Muscle layer of colon (tissue), 2 donors: Measurements from ENCODE around the gene COL19A1.

Source experiments
- H3K27ac ChIP-seq: one replicate; pipeline ENCODE4 v1.7.0; 2013; ENCODE audit warnings: low read depth, mild to moderate bottlenecking, low read length, moderate library complexity
- H3K27me3 ChIP-seq, 2 donors: one replicate each; pipeline ENCODE4 v1.7.0; 2013; ENCODE audit warnings: low read length in 2 of 2, mild to moderate bottlenecking in 2 of 2; ENCODE audit not compliant: insufficient read depth in 2 of 2, control insufficient read depth in 1 of 2
- H3K36me3 ChIP-seq: one replicate; pipeline ENCODE4 v1.7.0; 2013; ENCODE audit warnings: mild to moderate bottlenecking, low read length; ENCODE audit not compliant: insufficient read depth
- H3K4me1 ChIP-seq: one replicate; pipeline ENCODE4 v1.7.0; 2013; ENCODE audit warnings: mild to moderate bottlenecking, low read length; ENCODE audit not compliant: insufficient read depth
- H3K4me3 ChIP-seq, 2 donors: one replicate each; pipeline ENCODE4 v1.7.0; 2013; ENCODE audit warnings: low read length in 2 of 2, low read depth in 1 of 2, mild to moderate bottlenecking in 1 of 2, moderate library complexity in 1 of 2
- H3K9ac ChIP-seq: one replicate; pipeline ENCODE4 v1.7.0; 2013; ENCODE audit warnings: low read length
- H3K9me3 ChIP-seq: one replicate; pipeline ENCODE4 v1.7.0; 2013; ENCODE audit warnings: mild to moderate bottlenecking, low read length
- donor health status: abdominal sarcoma.
- donor health status: Adenocarcinoma of cecum.

Gene COL19A1

GRCh38 chr6:70033781-70034180 lies 167.4 kb downstream of the COL19A1 start:
- H3K36me3 ChIP-seq: no peaks in the 10 kb centered on the region
- no peaks in the 10 kb centered on the region for H3K27me3 ChIP-seq
- H3K9me3 ChIP-seq: no peaks in the 10 kb centered on the region
- no peak overlapping the region for H3K4me3 ChIP-seq
- H3K9ac ChIP-seq: no peak overlapping the region
- H3K4me1 ChIP-seq: no peaks in the 10 kb centered on the region
- H3K27ac ChIP-seq: no peak overlapping the region

- Histone ChIP-seq H3K27ac (no peak overlapping the region), H3K4me3 (no peak overlapping the region), H3K4me1 (no peaks in the 10 kb centered on the region), H3K9ac (no peak overlapping the region), H3K27me3 (no peaks in the 10 kb centered on the region), H3K36me3 (no peaks in the 10 kb centered on the region), H3K9me3 (no peaks in the 10 kb centered on the region)
These were observed 171.1 kb downstream of the COL19A1 start for GRCh38 chr6:70037445-70037844.

- Histone ChIP-seq H3K4me3 (no peak overlapping the region), H3K27ac (no peak overlapping the region), H3K9me3 (no peaks in the 10 kb centered on the region), H3K36me3 (no peaks in the 10 kb centered on the region), H3K9ac (no peak overlapping the region), H3K27me3 (no peaks in the 10 kb centered on the region), H3K4me1 (no peaks in the 10 kb centered on the region)
These were observed 174.4 kb downstream of the COL19A1 start for GRCh38 chr6:70040766-70041165.

GRCh38 chr6:70041411-70041810 lies 175.1 kb downstream of the COL19A1 start:
- no peaks in the 10 kb centered on the region for H3K27me3 ChIP-seq
- no peak overlapping the region for H3K4me3 ChIP-seq
- no peaks in the 10 kb centered on the region for H3K36me3 ChIP-seq
- H3K9me3 ChIP-seq: no peaks in the 10 kb centered on the region
- H3K4me1 ChIP-seq: no peaks in the 10 kb centered on the region
- no peak overlapping the region for H3K27ac ChIP-seq
- no peak overlapping the region for H3K9ac ChIP-seq

GRCh38 chr6:70045413-70045812 lies 179.1 kb downstream of the COL19A1 start:
- Histone ChIP-seq H3K4me1 (no peaks in the 10 kb centered on the region), H3K9ac (no peak overlapping the region), H3K9me3 (no peaks in the 10 kb centered on the region), H3K36me3 (no peaks in the 10 kb centered on the region), H3K27ac (no peak overlapping the region), H3K4me3 (no peak overlapping the region), H3K27me3 (no peaks in the 10 kb centered on the region)

- no peaks in the 10 kb centered on the region for H3K9me3 ChIP-seq
- H3K36me3 ChIP-seq: no peaks in the 10 kb centered on the region
- H3K4me3 ChIP-seq: no peak overlapping the region
- no peak overlapping the region for H3K27ac ChIP-seq
- H3K27me3 ChIP-seq: no peaks in the 10 kb centered on the region
- H3K4me1 ChIP-seq: no peaks in the 10 kb centered on the region
- H3K9ac ChIP-seq: no peak overlapping the region
These were observed 185.1 kb downstream of the COL19A1 start for GRCh38 chr6:70051197-70052124.

- no peak overlapping the region for H3K9ac ChIP-seq
- H3K4me3 ChIP-seq: no peak overlapping the region
- H3K27me3 ChIP-seq: no peaks in the 10 kb centered on the region
- no peaks in the 10 kb centered on the region for H3K4me1 ChIP-seq
- H3K36me3 ChIP-seq: no peaks in the 10 kb centered on the region
- H3K9me3 ChIP-seq: no peaks in the 10 kb centered on the region
- no peak overlapping the region for H3K27ac ChIP-seq
These were observed 192.8 kb downstream of the COL19A1 start for GRCh38 chr6:70059039-70059719.

GRCh38 chr6:70060680-70061079 lies 194.3 kb downstream of the COL19A1 start:
- Histone ChIP-seq H3K4me1 (no peaks in the 10 kb centered on the region), H3K36me3 (no peaks in the 10 kb centered on the region), H3K27ac (no peak overlapping the region), H3K4me3 (no peak overlapping the region), H3K27me3 (no peaks in the 10 kb centered on the region), H3K9me3 (no peaks in the 10 kb centered on the region), H3K9ac (no peak overlapping the region)

GRCh38 chr6:70061546-70061945 lies 195.2 kb downstream of the COL19A1 start:
- Histone ChIP-seq H3K9me3 (no peaks in the 10 kb centered on the region), H3K9ac (no peak overlapping the region), H3K36me3 (no peaks in the 10 kb centered on the region), H3K4me3 (no peak overlapping the region), H3K27ac (no peak overlapping the region), H3K4me1 (no peaks in the 10 kb centered on the region), H3K27me3 (no peaks in the 10 kb centered on the region)

GRCh38 chr6:70062010-70062409 lies 195.7 kb downstream of the COL19A1 start:
- H3K36me3 ChIP-seq: no peaks in the 10 kb centered on the region
- no peak overlapping the region for H3K9ac ChIP-seq
- H3K27ac ChIP-seq: no peak overlapping the region

GRCh38 chr6:70072540-70073179 lies 206.3 kb downstream of the COL19A1 start:
- H3K4me1 ChIP-seq: no peaks in the 10 kb centered on the region
- no peak overlapping the region for H3K9ac ChIP-seq
- no peaks in the 10 kb centered on the region for H3K9me3 ChIP-seq
- H3K27ac ChIP-seq: no peak overlapping the region
- H3K27me3 ChIP-seq: no peaks in the 10 kb centered on the region
- no peaks in the 10 kb centered on the region for H3K36me3 ChIP-seq
- no peak overlapping the region for H3K4me3 ChIP-seq

More at GRCh38 chr6:70062010-70062409, 195.7 kb downstream of the COL19A1 start:
- Histone ChIP-seq H3K4me3 (no peak overlapping the region), H3K4me1 (no peaks in the 10 kb centered on the region), H3K9me3 (no peaks in the 10 kb centered on the region), H3K27me3 (no peaks in the 10 kb centered on the region)
